Esophagus squamous epithelium (tissue), 4 donors: ENCODE data around the gene TRAPPC4.

Experiments
- CTCF ChIP-seq, 6 experiments: fragments of 450-650 bp in 4 of 6; fragments of 200-600 bp in 2 of 6; sonication (generic) in 2 of 6; IDR thresholded peaks; one replicate each; pipeline ENCODE4 v1.5.1; 2016 to 2019; ENCODE audit warnings: antibody characterized with exemption in 6 of 6, mild to moderate bottlenecking in 4 of 6, moderate library complexity in 4 of 6
- POLR2A ChIP-seq, 4 donors: fragments of 450-650 bp; IDR thresholded peaks; one replicate each; pipeline ENCODE4 v1.6.1; 2017; ENCODE audit warnings: antibody characterized with exemption in 4 of 4, mild to moderate bottlenecking in 4 of 4, moderate library complexity in 3 of 4

- TF ChIP-seq CTCF (IDR thresholded peaks at IDR 0.05) (peak in 2 of 6 experiments; percentile 34 to 40), POLR2A (IDR thresholded peaks at IDR 0.05) (no peak)
These were observed 21.5 kb upstream of the TRAPPC4 start for GRCh38 chr11:118996926-118997626.
